Endothelial cell of umbilical vein (primary cell): ENCODE measurements around the gene TMEM52B.

Experiments used
- CTCF ChIP-seq, 2 donors: IDR thresholded peaks; 1 replicate in 1 of 2; 2 replicates in 1 of 2; pipeline ENCODE4 v1.5.1; 2011; ENCODE audit warnings: low read length in 2 of 2, mild to moderate bottlenecking in 2 of 2, moderate library complexity in 2 of 2, control low read depth in 1 of 2, inconsistent platforms in 1 of 2, low read depth in 1 of 2; ENCODE audit not compliant: insufficient read depth in 1 of 2; ENCODE audit errors: extremely low read depth in 1 of 2
- POLR2A ChIP-seq: IDR thresholded peaks from 2 replicates; pipeline ENCODE4 v1.6.1; 2012; ENCODE audit warnings: low read depth, mild to moderate bottlenecking, control low read depth, low read length

GRCh38 chr12:10159280-10159679 lies 19.6 kb upstream of the TMEM52B start:
- no peak for TF ChIP-seq CTCF (IDR thresholded peaks at IDR 0.05; ENCODE audit: extremely low read depth in 1 of 2, insufficient read depth in 1 of 2, low read depth in 1 of 2, low read length in 2 of 2)
- TF ChIP-seq POLR2A = no peak
